ENCODE data around the gene PPP2R3B.
"Not testable (repeated sequence)": the region's sequence is repeated elsewhere in the genome, so short reads cannot be mapped to it uniquely, and the experiment has no call there.

PPP2R3B gene

DNA sequence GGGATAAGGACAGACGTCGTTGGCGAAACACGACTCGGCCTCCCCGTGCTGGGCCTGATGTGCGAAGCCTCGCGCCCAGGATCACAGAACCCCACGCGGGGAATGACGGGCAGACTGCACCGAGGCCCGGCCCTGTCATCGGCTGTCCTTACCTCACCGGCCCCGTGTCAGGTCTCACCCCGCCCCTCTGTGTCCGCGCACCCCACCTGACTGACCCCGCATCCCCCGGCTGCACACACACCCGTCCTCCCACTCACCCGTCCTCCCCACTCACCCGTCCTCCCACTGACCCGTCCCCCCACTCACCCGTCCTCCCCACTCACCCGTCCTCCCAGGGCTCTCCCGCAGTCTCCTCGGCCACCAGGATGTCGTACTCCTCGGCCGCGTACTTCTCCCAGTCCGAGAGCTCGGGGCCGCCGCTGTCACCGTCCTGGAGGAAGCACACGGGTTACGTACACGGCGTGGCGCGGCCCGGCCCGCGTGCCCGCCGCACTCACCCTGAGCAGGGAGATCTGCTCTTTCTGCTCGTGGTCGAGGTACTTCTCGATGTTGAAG, 48.3 kb downstream of the PPP2R3B start:
- DNase-seq (ENCODE audit: low read depth in 2 of 2) = no peak

- DNase-seq (ENCODE audit: low read depth in 2 of 2) = no peak
These were observed 49.3 kb downstream of the PPP2R3B start for GRCh38 chrX:337331-337831.

DNA sequence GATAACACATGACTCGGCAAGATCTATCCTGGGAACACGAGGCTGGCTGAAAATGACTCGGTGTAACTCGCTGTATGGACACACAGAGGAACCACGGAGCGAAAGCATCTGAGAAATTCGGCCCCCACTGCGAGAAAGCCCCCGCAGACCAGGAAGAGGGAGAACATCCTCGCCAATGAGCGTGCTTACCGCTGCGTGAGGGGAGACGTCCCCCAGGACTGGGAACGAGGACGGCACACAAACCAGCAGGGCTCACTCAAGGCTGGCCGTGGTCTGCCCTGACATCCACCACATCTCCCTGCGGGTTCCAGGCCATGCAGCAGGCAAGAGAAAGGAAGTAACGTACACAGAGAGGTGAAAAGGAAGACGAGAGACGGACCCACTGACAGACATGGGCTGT, 50.5 kb downstream of the PPP2R3B start:
- no peak for DNase-seq (ENCODE audit: low read depth in 2 of 2)

GRCh38 chrX:335758-336155, 51.0 kb downstream of the PPP2R3B start:
- DNase-seq (ENCODE audit: low read depth in 2 of 2) = no peak

DNA sequence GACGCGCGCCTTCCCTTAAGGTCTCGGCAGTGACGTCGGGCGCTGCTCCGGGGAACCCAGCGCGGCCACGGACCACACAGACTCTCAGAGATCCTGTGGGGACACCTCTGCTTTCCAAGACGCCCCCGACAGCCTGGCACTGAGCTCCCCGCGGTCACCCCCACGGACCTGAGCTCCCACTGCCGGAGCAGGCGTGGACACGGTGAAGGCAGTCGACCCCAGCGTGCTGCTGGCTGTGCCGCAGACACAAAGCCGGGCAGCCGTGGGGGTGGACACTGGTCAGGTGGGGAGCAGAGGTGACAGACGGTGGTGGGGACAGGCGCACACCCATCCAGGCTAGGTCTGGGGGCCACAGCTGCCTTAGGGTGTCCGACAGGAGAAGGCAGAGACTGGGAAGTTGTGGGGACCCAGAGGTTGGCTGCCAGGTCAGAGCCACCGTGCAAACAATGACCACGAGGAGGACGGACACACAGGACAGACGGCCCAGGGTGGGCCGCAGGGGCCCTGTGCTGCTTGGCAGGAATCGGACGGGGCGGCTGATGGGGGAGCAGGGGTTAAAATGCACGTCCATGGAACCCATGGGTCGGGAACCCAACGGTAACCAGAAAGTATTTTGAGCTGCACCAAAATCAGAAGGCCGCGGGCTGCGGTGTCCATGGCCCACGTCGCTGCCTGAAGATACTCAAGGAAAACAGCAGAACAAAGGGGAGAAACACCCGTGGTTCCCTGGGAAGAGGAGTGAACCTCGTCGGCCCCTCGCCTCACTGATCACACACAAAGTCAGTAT, 51.5 kb downstream of the PPP2R3B start:
- no peak for DNase-seq (ENCODE audit: low read depth in 2 of 2)

GRCh38 chrX:334331-334891, 52.3 kb downstream of the PPP2R3B start:
- no peak for DNase-seq (ENCODE audit: low read depth in 2 of 2)

DNA sequence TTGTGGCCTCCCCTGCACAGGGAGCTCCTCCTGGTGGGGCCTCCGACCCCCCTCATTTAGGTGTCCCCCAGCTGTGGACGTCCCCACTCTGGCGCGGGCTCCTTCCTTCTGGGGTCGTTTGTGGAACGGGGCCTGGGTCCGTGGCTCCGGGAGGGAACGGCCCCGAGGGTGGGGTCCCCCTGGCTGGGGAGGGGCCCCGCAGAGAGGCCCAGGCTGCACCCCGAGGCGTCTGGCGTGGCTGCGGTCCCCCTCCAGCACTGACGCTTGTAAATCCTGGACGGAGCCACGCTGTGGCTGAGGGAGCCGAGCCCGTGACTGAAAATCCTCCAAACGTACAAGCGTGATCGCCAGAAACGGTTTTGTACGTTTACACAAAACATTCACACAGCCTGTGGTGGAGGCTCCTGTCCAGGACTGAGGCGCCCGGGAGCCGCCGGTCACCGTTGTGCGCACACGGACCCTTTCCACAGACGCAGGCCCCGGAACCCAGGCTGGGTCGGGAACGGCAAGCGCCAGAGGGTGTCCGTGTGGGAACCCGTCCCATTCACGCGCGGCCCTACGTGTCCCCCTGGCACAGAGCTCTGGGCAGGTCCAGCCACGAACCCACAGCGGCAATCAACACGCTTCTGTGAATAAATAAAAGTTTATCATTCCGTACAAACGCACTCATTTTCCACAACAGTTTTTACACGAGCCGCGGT, 52.9 kb downstream of the PPP2R3B start:
- DNase-seq (ENCODE audit: low read depth in 2 of 2) = no peak

DNA sequence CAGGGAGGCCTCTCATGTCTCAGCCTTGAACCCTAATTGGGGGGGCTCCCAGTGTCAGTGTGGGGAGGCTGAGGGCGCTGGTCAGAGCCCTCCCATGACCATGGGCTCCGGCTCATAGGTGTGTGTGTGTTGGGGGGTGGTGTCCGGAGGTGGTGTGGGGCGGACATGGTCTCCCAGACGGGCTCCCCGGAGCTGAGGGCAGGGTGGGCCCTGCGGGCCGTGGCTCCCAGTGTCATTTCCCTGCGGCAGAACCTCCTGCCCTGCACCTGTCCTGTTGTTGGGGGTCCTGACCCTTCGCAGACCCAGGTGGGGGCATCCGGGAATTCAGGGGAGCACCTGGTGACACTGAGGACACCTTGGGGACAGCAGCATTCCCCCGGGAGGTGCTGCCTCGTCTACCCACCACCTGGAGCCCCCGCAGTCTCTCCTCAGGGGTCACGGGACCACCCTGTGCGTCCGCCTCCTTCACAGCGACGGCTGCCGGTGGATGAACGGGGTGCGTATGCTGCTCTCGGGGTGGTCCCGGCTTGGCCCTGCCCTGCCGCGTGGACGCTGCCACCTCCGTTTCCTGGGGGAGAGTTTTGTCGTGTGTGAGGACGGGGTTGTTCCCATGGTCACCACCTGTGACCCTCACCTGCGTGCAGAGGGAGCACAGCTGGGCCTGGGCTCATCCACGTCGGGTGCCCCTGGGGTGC, 53.6 kb downstream of the PPP2R3B start:
- no peak for DNase-seq (ENCODE audit: low read depth in 2 of 2)

DNA sequence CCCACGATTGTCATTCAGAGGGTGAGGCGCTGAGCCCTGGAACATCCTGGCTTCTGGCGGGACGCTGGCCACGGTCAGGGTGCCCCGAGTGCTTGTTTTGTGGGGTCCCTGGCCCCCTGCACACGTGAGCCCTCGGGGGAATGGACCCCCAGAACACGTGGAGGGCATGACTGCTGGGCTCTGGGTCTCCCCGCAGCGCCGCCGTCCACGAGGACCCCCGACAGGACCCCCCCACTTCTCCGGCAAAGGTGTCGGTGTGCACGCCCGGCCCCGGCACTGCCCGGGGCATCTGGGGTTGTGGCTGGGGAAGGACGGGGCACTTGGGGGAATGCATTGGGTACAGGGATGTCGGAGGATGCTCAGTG, 54.2 kb downstream of the PPP2R3B start:
- no peak for DNase-seq (ENCODE audit: low read depth in 2 of 2)

GRCh38 chrX:331825-332495, 54.7 kb downstream of the PPP2R3B start:
- DNase-seq (ENCODE audit: low read depth in 2 of 2) = no peak

- no peak for DNase-seq (ENCODE audit: low read depth in 2 of 2)
These were observed 55.4 kb downstream of the PPP2R3B start for GRCh38 chrX:331151-331824.

DNA sequence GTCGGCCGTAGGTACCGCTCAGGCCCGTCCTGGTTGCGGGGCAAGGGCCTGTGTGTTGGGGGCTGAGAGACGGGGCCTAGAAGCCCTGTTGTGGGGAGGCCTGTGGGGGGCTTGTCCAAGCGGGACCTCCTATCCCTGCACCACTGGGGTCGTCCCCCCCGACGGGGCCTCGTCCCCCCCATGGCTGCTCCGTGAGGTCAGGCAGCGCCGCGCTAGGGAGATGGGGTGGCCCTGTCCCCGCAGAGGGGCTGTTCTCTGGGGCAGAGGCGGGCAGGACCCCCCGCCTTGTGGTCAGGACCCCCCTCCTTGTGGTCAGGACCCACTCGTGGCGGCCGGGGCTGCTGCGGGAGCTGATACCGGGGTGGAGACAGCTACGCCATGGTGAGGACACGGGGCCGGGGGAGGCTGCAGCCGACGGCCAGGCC, 56.0 kb downstream of the PPP2R3B start:
- DNase-seq (ENCODE audit: low read depth in 2 of 2) = no peak

DNA sequence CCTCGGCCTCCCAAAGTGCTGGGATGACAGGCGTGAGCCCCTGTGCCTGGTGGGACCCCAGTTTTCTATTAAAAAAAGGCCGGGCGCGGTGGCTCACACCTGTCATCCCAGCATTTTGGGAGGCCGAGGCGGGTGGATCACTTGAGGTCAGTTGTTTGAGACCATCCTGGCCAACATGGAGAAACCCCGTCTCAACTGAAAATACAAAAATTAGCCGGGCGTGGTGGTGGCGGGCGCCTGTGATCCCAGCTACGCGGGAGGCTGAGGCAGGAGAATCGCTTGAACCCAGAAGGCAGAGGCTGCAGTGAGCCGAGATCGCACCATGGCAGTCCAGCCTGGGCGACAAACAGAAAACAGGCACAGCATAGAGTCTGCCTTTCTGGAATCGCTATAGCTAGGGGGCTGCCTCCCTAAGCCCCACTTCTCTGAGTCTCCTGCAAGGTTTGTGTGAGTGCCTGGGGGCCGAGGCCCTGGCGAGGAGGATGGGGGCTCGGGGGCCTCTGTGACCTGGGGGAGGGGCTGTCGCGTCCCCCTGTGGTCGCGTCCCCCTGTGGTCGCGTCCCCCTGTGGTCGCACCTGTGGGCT, 56.5 kb downstream of the PPP2R3B start:
- not testable (repeated sequence) for DNase-seq (ENCODE audit: low read depth in 2 of 2)

GRCh38 chrX:329291-329910, 57.3 kb downstream of the PPP2R3B start:
- no peak for DNase-seq (ENCODE audit: low read depth in 2 of 2)

- DNase-seq (ENCODE audit: low read depth in 2 of 2) = no peak
These were observed 59.0 kb downstream of the PPP2R3B start for GRCh38 chrX:327660-328126.

DNA sequence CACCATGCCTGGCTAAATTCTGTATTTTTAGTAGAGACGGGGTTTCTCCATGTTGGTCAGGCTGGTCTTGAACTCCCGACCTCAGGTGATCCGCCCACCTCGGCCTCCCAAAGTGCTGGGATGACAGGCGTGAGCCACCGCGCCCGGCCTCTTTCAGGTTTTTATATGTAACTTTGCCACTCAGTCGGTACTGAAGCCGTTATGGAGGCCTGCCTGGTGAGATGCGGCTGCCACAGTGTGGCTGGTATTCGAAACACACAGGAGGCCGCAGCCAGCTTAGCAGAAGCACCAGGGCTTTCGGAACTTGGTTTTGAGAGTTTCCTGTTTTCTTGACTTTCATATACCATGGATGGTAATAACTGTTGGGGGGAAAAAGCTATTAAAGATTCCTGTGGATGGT, 62.0 kb downstream of the PPP2R3B start:
- not testable (repeated sequence) for DNase-seq (ENCODE audit: low read depth in 2 of 2)

DNA sequence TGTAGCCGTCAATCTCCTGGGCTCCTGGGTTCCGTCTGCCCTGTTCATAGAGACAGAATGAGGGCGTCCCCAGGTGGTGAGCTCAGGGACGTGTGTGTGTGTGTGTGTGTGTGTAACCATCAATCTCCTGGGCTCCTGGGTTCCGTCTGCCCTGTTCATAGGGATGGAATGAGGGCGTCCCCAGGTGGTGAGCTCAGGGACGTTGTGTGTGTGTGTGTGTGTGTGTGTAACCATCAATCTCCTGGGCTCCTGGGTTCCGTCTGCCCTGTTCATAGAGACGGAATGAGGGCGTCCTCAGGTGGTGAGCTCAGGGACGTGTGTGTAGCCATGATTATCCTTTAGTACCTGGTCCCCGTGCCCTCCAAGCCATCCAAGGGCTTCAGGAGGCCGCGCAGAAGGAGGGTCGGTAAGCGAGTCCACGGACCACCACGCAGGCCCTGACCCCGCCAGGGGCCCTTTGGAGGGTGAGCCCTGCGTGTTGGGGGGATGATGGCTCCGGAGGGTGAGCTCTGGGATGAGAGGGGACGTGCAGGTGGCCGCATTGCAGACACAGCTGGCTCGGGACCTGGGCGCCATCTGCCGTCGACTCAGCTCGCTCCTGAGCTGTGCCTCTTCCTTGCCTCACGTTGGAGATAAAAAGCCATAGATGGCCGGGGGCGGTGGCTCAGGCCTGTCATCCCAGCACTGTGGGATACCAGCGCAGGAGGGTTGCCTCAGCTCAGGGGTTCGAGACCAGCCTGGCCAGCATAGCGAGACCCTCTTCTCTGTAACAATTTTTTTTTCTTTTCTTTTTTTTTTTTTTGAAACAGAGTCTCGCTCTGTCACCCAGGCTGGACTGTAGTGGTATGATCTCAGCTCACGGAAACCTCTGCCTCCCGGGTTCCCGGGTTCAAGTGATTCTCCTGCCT, 62.7 kb downstream of the PPP2R3B start:
- no peak for DNase-seq (ENCODE audit: low read depth in 2 of 2)

- DNase-seq (ENCODE audit: low read depth in 2 of 2) = no peak
These were observed 66.5 kb downstream of the PPP2R3B start for GRCh38 chrX:320126-320783.

Measured in activated CD8-positive, alpha-beta memory T cell treated with anti-CD3 and anti-CD28 coated beads for 4 hours (primary cell).